ENCODE data around the gene SIRT6. TPM values are rescaled to one million over a fixed set of nuclear protein-coding genes. Genes with fewer than 3 reads are reported as not detected.

The SIRT6 gene
- total and polyA plus RNA-seq, 2 donors (not counting 3 experiments of a cell fraction or from before 2014, with no cell fraction given): 26.9 to 36.6 TPM

DNA sequence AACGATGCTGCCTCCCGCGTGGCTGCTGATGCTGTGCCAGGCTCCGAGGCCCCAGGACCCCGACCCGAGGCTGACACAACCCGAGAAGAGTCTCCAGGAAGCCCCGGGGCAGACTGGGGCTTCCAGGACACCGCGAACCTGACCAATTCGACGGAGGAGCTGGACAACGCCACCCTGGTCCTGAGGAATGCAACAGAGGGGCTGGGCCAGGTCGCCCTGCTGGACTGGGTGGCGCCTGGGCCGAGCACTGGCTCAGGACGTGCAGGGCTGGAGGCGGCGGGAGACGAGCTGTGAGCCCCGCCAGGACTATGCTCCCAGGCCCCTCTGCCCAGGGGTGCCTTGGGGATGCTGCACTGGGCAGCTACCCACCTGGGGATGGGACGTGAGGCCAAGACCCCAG, 10.7 kb downstream of the SIRT6 start:
- Histone ChIP-seq H3K79me2 (ENCODE audit: control insufficient read depth, insufficient read depth, low read length) (no peaks in the 10 kb centered on the region), H3K4me3 (replicated peaks in 1 of 3; ENCODE audit: insufficient read depth in 1 of 3, low read depth in 1 of 3, low read length in 3 of 3) (no peak overlapping the region), H3K9ac (replicated peaks; ENCODE audit: extremely low read depth, insufficient read depth, low read length) (no peak overlapping the region), H3K27ac (ENCODE audit: insufficient read depth, low read depth, low read length) (no peak overlapping the region), H2AFZ (ENCODE audit: low read depth, low read length) (no peak overlapping the region), H3K27me3 (ENCODE audit: control insufficient read depth in 2 of 2, insufficient read depth in 2 of 2, low read length in 2 of 2) (peaks cover 0 to 2% of the 10 kb centered on the region in 2 experiments), H3K9me3 (replicated peaks; ENCODE audit: control insufficient read depth, insufficient read depth, low read length) (no peaks in the 10 kb centered on the region), H3K36me3 (ENCODE audit: control insufficient read depth in 2 of 2, extremely low read depth in 1 of 2, insufficient read depth in 2 of 2, low read length in 2 of 2) (no peaks in the 10 kb centered on the region), H3K4me2 (ENCODE audit: insufficient read depth, low read length) (no peak overlapping the region), H3K9me1 (replicated peaks; ENCODE audit: control insufficient read depth, extremely low read depth, insufficient read depth, low read length) (no peaks in the 10 kb centered on the region), H3K4me1 (ENCODE audit: control insufficient read depth, extremely low read depth, insufficient read depth, low read length) (no peaks in the 10 kb centered on the region), H4K20me1 (replicated peaks; ENCODE audit: control insufficient read depth, extremely low read depth, insufficient read depth, low read length) (no peaks in the 10 kb centered on the region)
- ChIA-PET POLR2A (interaction anchor here (0.6 kb wide), 1 partner anchor 1625 kb away, joined by 3 read pairs; no protein-coding TSS in a partner anchor), CTCF (interaction anchor here (0.8 kb wide), 1 partner anchor 31 kb away, joined by 5 read pairs; no protein-coding TSS in a partner anchor)
- intact Hi-C loops (cut with micrococcal nuclease): no loop called here
- TF ChIP-seq EZH2 (IDR thresholded peaks at IDR 0.05; ENCODE audit: borderline replicate concordance, low read depth, low read length, severe bottlenecking) (no peak), MYC (IDR thresholded peaks at IDR 0.05; ENCODE audit: low read depth, low read length) (no peak)
- no TSS peak for BruUV-seq (replicated peaks)
- no peak for FAIRE-seq
- dilution Hi-C loops (cut with MboI; ENCODE audit: extremely low pct_ligation_motif_present, low sequenced_read_pairs): no loop called here
- no peak for DNase-seq (ENCODE audit: low read depth, low spot score)

- H4K20me1 ChIP-seq (replicated peaks; ENCODE audit: control insufficient read depth, extremely low read depth, insufficient read depth, low read length): no peaks in the 10 kb centered on the region
- H3K4me3 ChIP-seq (replicated peaks in 1 of 3; ENCODE audit: insufficient read depth in 1 of 3, low read depth in 1 of 3, low read length in 3 of 3): no peak overlapping the region
- H2AFZ ChIP-seq (ENCODE audit: low read depth, low read length): no peak overlapping the region
- no TSS peak for BruUV-seq (replicated peaks)
- H3K9me3 ChIP-seq (replicated peaks; ENCODE audit: control insufficient read depth, insufficient read depth, low read length): no peaks in the 10 kb centered on the region
- DNase-seq (ENCODE audit: low read depth, low spot score): no peak
- no peaks in the 10 kb centered on the region for H3K4me1 ChIP-seq (ENCODE audit: control insufficient read depth, extremely low read depth, insufficient read depth, low read length)
- POLR2A ChIA-PET: no interaction called here
- H3K9me1 ChIP-seq (replicated peaks; ENCODE audit: control insufficient read depth, extremely low read depth, insufficient read depth, low read length): no peaks in the 10 kb centered on the region
- H3K27ac ChIP-seq (ENCODE audit: insufficient read depth, low read depth, low read length): no peak overlapping the region
- no peak overlapping the region for H3K4me2 ChIP-seq (ENCODE audit: insufficient read depth, low read length)
- H3K79me2 ChIP-seq (ENCODE audit: control insufficient read depth, insufficient read depth, low read length): no peaks in the 10 kb centered on the region
- H3K36me3 ChIP-seq (ENCODE audit: control insufficient read depth in 2 of 2, extremely low read depth in 1 of 2, insufficient read depth in 2 of 2, low read length in 2 of 2): no peaks in the 10 kb centered on the region
- H3K27me3 ChIP-seq (ENCODE audit: control insufficient read depth in 2 of 2, insufficient read depth in 2 of 2, low read length in 2 of 2): no peaks in the 10 kb centered on the region
- CTCF ChIA-PET: interaction anchor here (0.6 to 3.4 kb wide), 2 partner anchors 24 to 176 kb away, joined by 4 to 20 read pairs; no protein-coding TSS in a partner anchor
- intact Hi-C loops (cut with micrococcal nuclease): no loop called here
- no peak overlapping the region for H3K9ac ChIP-seq (replicated peaks; ENCODE audit: extremely low read depth, insufficient read depth, low read length)
- no peak for TF ChIP-seq JUN (IDR thresholded peaks at IDR 0.05; ENCODE audit: borderline replicate concordance, insufficient read depth, insufficient read length, low read depth)
- TF ChIP-seq GATA2 (IDR thresholded peaks at IDR 0.05; ENCODE audit: insufficient read depth, insufficient read length, low read depth, low read length): no peak
- no peak for TF ChIP-seq POLR2A (IDR thresholded peaks at IDR 0.05; ENCODE audit: low read depth, low read length)
- TF ChIP-seq FOS (IDR thresholded peaks at IDR 0.05; ENCODE audit: borderline replicate concordance, insufficient read depth, low read length): no peak
- TF ChIP-seq EZH2 (IDR thresholded peaks at IDR 0.05; ENCODE audit: borderline replicate concordance, low read depth, low read length, severe bottlenecking): no peak
- TF ChIP-seq MYC (IDR thresholded peaks at IDR 0.05; ENCODE audit: low read depth, low read length): no peak
- TF ChIP-seq, protein P1, sequence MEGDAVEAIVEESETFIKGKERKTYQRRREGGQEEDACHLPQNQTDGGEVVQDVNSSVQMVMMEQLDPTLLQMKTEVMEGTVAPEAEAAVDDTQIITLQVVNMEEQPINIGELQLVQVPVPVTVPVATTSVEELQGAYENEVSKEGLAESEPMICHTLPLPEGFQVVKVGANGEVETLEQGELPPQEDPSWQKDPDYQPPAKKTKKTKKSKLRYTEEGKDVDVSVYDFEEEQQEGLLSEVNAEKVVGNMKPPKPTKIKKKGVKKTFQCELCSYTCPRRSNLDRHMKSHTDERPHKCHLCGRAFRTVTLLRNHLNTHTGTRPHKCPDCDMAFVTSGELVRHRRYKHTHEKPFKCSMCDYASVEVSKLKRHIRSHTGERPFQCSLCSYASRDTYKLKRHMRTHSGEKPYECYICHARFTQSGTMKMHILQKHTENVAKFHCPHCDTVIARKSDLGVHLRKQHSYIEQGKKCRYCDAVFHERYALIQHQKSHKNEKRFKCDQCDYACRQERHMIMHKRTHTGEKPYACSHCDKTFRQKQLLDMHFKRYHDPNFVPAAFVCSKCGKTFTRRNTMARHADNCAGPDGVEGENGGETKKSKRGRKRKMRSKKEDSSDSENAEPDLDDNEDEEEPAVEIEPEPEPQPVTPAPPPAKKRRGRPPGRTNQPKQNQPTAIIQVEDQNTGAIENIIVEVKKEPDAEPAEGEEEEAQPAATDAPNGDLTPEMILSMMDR (IDR thresholded peaks at IDR 0.05; ENCODE audit: extremely low read depth in 1 of 2, insufficient read depth in 1 of 2, low read depth in 1 of 2, low read length in 2 of 2): no peak
- TF ChIP-seq POLR2AphosphoS5 (IDR thresholded peaks at IDR 0.05; ENCODE audit: insufficient read depth, low read depth, low read length): no peak
- no peak for TF ChIP-seq MAX (IDR thresholded peaks at IDR 0.05; ENCODE audit: insufficient read depth, insufficient read length)
- no peak for FAIRE-seq
- dilution Hi-C loops (cut with MboI; ENCODE audit: extremely low pct_ligation_motif_present, low sequenced_read_pairs): no loop called here
Measured at GRCh38 chr19:4164262-4164661, 18.1 kb downstream of the SIRT6 start.

All from endothelial cell of umbilical vein (primary cell).